SK-N-SH treated with all-trans-retinoic acid at 6 μM for 48 hours (cell line): ENCODE data around the gene PCMT1.
A peak's percentile ranks its signal among the peaks of the same experiment; 100 is the strongest.

ENCODE experiments used
- ATAC-seq: fragments of 200-7000 bp; cut with Tn5 transposase; 3 replicates; pipeline ENCODE4 v1.9.1; 2020; ENCODE audit warnings: mild to moderate bottlenecking, moderate library complexity
- ARNTL ChIP-seq: fragments of 450-650 bp; formaldehyde crosslinking; IDR thresholded peaks from 2 replicates; pipeline ENCODE4 v1.5.0; 2020; ENCODE audit warnings: low read depth, mild to moderate bottlenecking, moderate library complexity, borderline replicate concordance
- BACH2 ChIP-seq: fragments of 250-450 bp; sonication (Bioruptor Pico); IDR thresholded peaks from 2 replicates; pipeline ENCODE4 v1.9.0; 2021; ENCODE audit warnings: mild to moderate bottlenecking, borderline replicate concordance
- CREB5 ChIP-seq: fragments of 250-450 bp; sonication (Bioruptor Pico); IDR thresholded peaks from 2 replicates; pipeline ENCODE4 v1.5.1; 2020; ENCODE audit warnings: low read depth, mild to moderate bottlenecking, moderate library complexity
- CSDC2 ChIP-seq: fragments of 250-450 bp; sonication (Bioruptor Pico); IDR thresholded peaks from 2 replicates; pipeline ENCODE4 v1.5.0; 2020; ENCODE audit warnings: mild to moderate bottlenecking, moderate library complexity
- GLIS3 ChIP-seq: fragments of 250-450 bp; sonication (Bioruptor Pico); IDR thresholded peaks from 2 replicates; pipeline ENCODE4 v1.5.0; 2020; ENCODE audit warnings: mild to moderate bottlenecking, moderate library complexity
- ISL1 ChIP-seq: fragments of 250-450 bp; sonication (Bioruptor Pico); IDR thresholded peaks from 2 replicates; pipeline ENCODE4 v2.1.2; 2022; ENCODE audit warnings: mild to moderate bottlenecking, moderate library complexity
- PATZ1 ChIP-seq: fragments of 250-450 bp; sonication (Bioruptor Pico); IDR thresholded peaks from 2 replicates; pipeline ENCODE4 v1.8.0; 2020; ENCODE audit warnings: mild to moderate bottlenecking, moderate library complexity, borderline replicate concordance
- POU6F1 ChIP-seq: fragments of 250-450 bp; sonication (Bioruptor Pico); IDR thresholded peaks from 2 replicates; pipeline ENCODE4 v1.8.0; 2021; ENCODE audit warnings: low read depth, mild to moderate bottlenecking, moderate library complexity, borderline replicate concordance
- PPARA ChIP-seq: fragments of 250-450 bp; sonication (Bioruptor Pico); IDR thresholded peaks from 2 replicates; pipeline ENCODE4 v1.5.0; 2020; ENCODE audit warnings: mild to moderate bottlenecking, borderline replicate concordance
- RARB ChIP-seq: fragments of 250-450 bp; sonication (Bioruptor Pico); IDR thresholded peaks from 2 replicates; pipeline ENCODE4 v1.8.0; 2021; ENCODE audit warnings: mild to moderate bottlenecking, moderate library complexity
- TCF4 ChIP-seq: fragments of 250-450 bp; sonication (Bioruptor Pico); IDR thresholded peaks from 2 replicates; pipeline ENCODE4 v1.8.0; 2021; ENCODE audit warnings: mild to moderate bottlenecking, moderate library complexity, borderline replicate concordance
- TOX ChIP-seq: fragments of 250-450 bp; sonication (Bioruptor Pico); IDR thresholded peaks from 2 replicates; pipeline ENCODE4 v1.8.0; 2021; ENCODE audit warnings: mild to moderate bottlenecking, moderate library complexity, borderline replicate concordance
- ZFP3 ChIP-seq: fragments of 250-450 bp; sonication (Bioruptor Pico); IDR thresholded peaks from 2 replicates; pipeline ENCODE4 v1.5.0; 2020; ENCODE audit warnings: mild to moderate bottlenecking, moderate library complexity
- ZFP30 ChIP-seq: fragments of 450-650 bp; formaldehyde crosslinking; IDR thresholded peaks from 2 replicates; pipeline ENCODE4 v1.5.0; 2022; ENCODE audit warnings: mild to moderate bottlenecking, moderate library complexity
- ZNF565 ChIP-seq: fragments of 450-650 bp; formaldehyde crosslinking; conservative IDR thresholded peaks from 2 replicates; pipeline ENCODE4 v1.5.0; 2020; ENCODE audit warnings: low read depth, mild to moderate bottlenecking, moderate library complexity
- ZNF70 ChIP-seq: fragments of 450-650 bp; formaldehyde crosslinking; IDR thresholded peaks from 2 replicates; pipeline ENCODE4 v1.5.0; 2020; ENCODE audit warnings: mild to moderate bottlenecking, moderate library complexity
- ZNF8 ChIP-seq: fragments of 450-650 bp; formaldehyde crosslinking; IDR thresholded peaks from 2 replicates; pipeline ENCODE4 v1.5.0; 2020; ENCODE audit warnings: mild to moderate bottlenecking, moderate library complexity
- TF ChIP-seq, protein P1 (sequence below): fragments of 250-450 bp; sonication (Bioruptor Pico); IDR thresholded peaks from 2 replicates; pipeline ENCODE4 v1.5.0; 2020; ENCODE audit warnings: mild to moderate bottlenecking, moderate library complexity

Gene PCMT1

DNA sequence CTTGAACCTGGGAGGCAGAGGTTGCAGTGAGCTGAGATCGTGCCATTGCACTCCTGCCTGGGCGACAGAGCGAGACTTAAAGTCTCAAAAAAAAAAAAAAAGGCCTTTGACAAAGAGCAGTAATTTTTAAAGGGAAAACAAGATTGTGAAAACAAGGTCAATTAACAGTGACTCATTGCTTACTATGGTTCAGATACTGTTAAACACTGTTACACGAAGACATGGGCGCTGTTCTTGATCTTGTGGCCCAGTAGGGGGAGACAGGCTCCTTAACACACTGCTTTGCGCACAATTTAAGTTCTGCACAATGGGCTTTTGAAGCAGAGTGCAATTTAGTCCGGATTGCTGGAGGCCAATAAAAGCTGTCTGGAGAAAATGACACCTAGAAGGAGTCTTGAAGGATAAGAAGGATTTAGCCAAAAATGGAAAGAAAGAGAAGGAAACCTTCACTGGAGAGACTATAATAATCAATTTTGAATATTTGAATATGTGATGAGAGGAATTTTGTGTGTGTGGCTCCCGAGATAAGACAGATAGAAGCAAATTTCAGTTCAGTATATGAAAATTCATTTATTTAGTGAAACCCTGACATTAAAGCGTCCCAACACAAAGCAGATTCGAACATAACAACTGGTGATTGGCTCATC lies 25.6 kb upstream of the PCMT1 start:
- TF ChIP-seq POU6F1 (CRISPR knock-in tag) (no peak), ISL1 (CRISPR knock-in tag) (no peak), TOX (CRISPR knock-in tag) (no peak)
- peak; percentile 96 for ATAC-seq

GRCh38 chr6:149725785-149726184 lies 23.8 kb upstream of the PCMT1 start:
- no peak for ATAC-seq
- TF ChIP-seq TCF4 (CRISPR knock-in tag) (no peak), CSDC2 (no peak), CREB5 (CRISPR knock-in tag) (no peak), ZNF565 (CRISPR knock-in tag) (no peak)
- TF ChIP-seq, protein P1, sequence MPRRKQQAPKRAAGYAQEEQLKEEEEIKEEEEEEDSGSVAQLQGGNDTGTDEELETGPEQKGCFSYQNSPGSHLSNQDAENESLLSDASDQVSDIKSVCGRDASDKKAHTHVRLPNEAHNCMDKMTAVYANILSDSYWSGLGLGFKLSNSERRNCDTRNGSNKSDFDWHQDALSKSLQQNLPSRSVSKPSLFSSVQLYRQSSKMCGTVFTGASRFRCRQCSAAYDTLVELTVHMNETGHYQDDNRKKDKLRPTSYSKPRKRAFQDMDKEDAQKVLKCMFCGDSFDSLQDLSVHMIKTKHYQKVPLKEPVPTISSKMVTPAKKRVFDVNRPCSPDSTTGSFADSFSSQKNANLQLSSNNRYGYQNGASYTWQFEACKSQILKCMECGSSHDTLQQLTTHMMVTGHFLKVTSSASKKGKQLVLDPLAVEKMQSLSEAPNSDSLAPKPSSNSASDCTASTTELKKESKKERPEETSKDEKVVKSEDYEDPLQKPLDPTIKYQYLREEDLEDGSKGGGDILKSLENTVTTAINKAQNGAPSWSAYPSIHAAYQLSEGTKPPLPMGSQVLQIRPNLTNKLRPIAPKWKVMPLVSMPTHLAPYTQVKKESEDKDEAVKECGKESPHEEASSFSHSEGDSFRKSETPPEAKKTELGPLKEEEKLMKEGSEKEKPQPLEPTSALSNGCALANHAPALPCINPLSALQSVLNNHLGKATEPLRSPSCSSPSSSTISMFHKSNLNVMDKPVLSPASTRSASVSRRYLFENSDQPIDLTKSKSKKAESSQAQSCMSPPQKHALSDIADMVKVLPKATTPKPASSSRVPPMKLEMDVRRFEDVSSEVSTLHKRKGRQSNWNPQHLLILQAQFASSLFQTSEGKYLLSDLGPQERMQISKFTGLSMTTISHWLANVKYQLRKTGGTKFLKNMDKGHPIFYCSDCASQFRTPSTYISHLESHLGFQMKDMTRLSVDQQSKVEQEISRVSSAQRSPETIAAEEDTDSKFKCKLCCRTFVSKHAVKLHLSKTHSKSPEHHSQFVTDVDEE (CRISPR knock-in tag) = no peak

DNA sequence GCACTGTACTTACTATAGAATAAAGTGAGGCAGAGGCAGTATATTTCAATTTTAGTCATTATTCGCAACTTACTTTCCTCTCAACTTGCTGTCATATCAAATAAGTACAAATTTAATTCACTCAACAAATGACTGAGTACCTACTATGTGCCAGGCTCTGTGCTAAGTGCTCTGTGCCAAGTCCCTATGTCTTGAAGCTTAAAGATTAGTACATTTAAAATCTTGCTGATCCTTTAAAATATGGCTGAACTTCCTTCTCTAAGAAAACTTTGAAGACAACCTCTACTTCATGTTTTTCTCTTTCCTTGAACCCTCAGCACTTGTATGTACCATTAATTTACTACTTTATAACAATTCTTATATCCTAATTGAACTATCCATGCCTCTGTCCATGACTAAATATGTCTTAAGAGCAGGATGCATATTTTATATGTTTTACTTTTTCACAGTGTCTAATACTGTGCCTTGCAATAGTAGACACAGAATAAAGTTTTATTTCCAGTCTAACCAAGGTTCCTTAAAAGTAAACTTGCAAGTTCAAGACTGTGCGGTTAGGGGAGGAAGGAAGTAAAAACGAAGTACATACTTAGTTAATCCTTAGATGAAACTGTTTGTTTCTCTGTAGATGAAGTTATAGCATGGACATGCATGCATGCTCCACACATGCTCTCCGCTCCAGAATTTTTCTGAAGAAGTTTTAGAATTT lies 21.6 kb upstream of the PCMT1 start:
- ATAC-seq = no peak
- TF ChIP-seq GLIS3 (CRISPR knock-in tag) = no peak
- no peak for TF ChIP-seq ZNF565 (CRISPR knock-in tag)
- no peak for TF ChIP-seq ISL1 (CRISPR knock-in tag)
- TF ChIP-seq PPARA (CRISPR knock-in tag) = no peak
- no peak for TF ChIP-seq ZNF70
- no peak for TF ChIP-seq BACH2
- no peak for TF ChIP-seq ZNF8 (CRISPR knock-in tag)
- TF ChIP-seq ZFP30 (CRISPR knock-in tag) = no peak
- no peak for TF ChIP-seq PATZ1
- TF ChIP-seq ARNTL (CRISPR knock-in tag) = no peak
- no peak for TF ChIP-seq CSDC2
- TF ChIP-seq POU6F1 (CRISPR knock-in tag) = no peak
- no peak for TF ChIP-seq CREB5 (CRISPR knock-in tag)
- TF ChIP-seq, protein P1 (CRISPR knock-in tag) = no peak
- no peak for TF ChIP-seq ZFP3
- no peak for TF ChIP-seq TCF4 (CRISPR knock-in tag)
- TF ChIP-seq RARB = no peak
- no peak for TF ChIP-seq TOX (CRISPR knock-in tag)
- TF ChIP-seq, all 23 proteins: peak for 0
